Mesenchymal stem cell (in vitro differentiated cells and primary cell): ENCODE measurements around the gene BOD1L1.
"Not testable (repeated sequence)": the region's sequence is repeated elsewhere in the genome, so short reads cannot be mapped to it uniquely, and the experiment has no call there.

ENCODE experiments used
- DNase-seq: peaks from one replicate; pipeline ENCODE4 v3.0.0-alpha.2; 2013
- H2AFZ ChIP-seq: one replicate; pipeline ENCODE4 v1.6.1; 2013; ENCODE audit warnings: low read depth, mild to moderate bottlenecking, control low read depth, inconsistent platforms, low read length, moderate library complexity
- H2AK5ac ChIP-seq: 2 replicates; pipeline ENCODE4 v1.6.1; 2013; ENCODE audit warnings: low read length, moderate library complexity, mild to moderate bottlenecking, inconsistent platforms; ENCODE audit not compliant: severe bottlenecking
- H2BK120ac ChIP-seq: one replicate; pipeline ENCODE4 v1.6.1; 2013; ENCODE audit warnings: low read depth, mild to moderate bottlenecking, inconsistent platforms, low read length, moderate library complexity
- H2BK12ac ChIP-seq, 2 experiments: one replicate each; pipeline ENCODE4 v1.6.1; 2013; ENCODE audit warnings: inconsistent platforms in 2 of 2, low read length in 2 of 2, mild to moderate bottlenecking in 2 of 2, moderate library complexity in 2 of 2, control low read depth in 1 of 2
- H2BK15ac ChIP-seq: one replicate; pipeline ENCODE4 v1.6.1; 2013; ENCODE audit warnings: mild to moderate bottlenecking, low read depth, inconsistent platforms; ENCODE audit not compliant: poor library complexity, severe bottlenecking
- H2BK5ac ChIP-seq: 2 replicates; pipeline ENCODE4 v1.6.1; 2013; ENCODE audit warnings: low read depth, mild to moderate bottlenecking, low read length, control low read depth, inconsistent platforms; ENCODE audit not compliant: poor library complexity, severe bottlenecking
- H3K14ac ChIP-seq, 2 experiments: one replicate each; pipeline ENCODE4 v1.6.1; 2013; ENCODE audit warnings: inconsistent platforms in 2 of 2, low read length in 2 of 2, control low read depth in 1 of 2, mild to moderate bottlenecking in 1 of 2, moderate library complexity in 1 of 2
- H3K18ac ChIP-seq, 2 experiments: one replicate each; pipeline ENCODE4 v1.6.1; 2013; ENCODE audit warnings: inconsistent platforms in 2 of 2, low read length in 2 of 2, control low read depth in 1 of 2, low read depth in 1 of 2, mild to moderate bottlenecking in 1 of 2
- H3K23ac ChIP-seq, 2 experiments: one replicate each; pipeline ENCODE4 v1.6.1; 2013; ENCODE audit warnings: inconsistent platforms in 2 of 2, low read length in 2 of 2, mild to moderate bottlenecking in 2 of 2, moderate library complexity in 2 of 2, control low read depth in 1 of 2
- H3K27ac ChIP-seq: 2 replicates; pipeline ENCODE4 v1.5.1; 2013; ENCODE audit warnings: mild to moderate bottlenecking, moderate library complexity, low read length, control low read depth, inconsistent platforms; ENCODE audit not compliant: poor library complexity, severe bottlenecking
- H3K27me3 ChIP-seq, 2 experiments: 2 replicates each; pipeline versions ENCODE4 v1.6.1 to v1.7.0; 2013; ENCODE audit warnings: low read length in 2 of 2, mild to moderate bottlenecking in 2 of 2, moderate library complexity in 2 of 2, control low read depth in 1 of 2, inconsistent platforms in 1 of 2; ENCODE audit not compliant: control insufficient read depth in 1 of 2, insufficient read depth in 1 of 2
- H3K36me3 ChIP-seq, 2 experiments: 2 replicates each; pipeline versions ENCODE4 v1.6.1 to v1.7.0; 2013; ENCODE audit warnings: low read length in 2 of 2, control low read depth in 1 of 2, inconsistent platforms in 1 of 2, low read depth in 1 of 2, mild to moderate bottlenecking in 1 of 2; ENCODE audit not compliant: insufficient read depth in 2 of 2, control insufficient read depth in 1 of 2
- H3K4ac ChIP-seq, 2 experiments: one replicate each; pipeline ENCODE4 v1.6.1; 2013; ENCODE audit warnings: inconsistent platforms in 2 of 2, low read length in 2 of 2, mild to moderate bottlenecking in 2 of 2, moderate library complexity in 2 of 2, control low read depth in 1 of 2, low read depth in 1 of 2
- H3K4me1 ChIP-seq: 2 replicates; pipeline ENCODE4 v1.6.1; 2013; ENCODE audit warnings: low read depth, low read length, control low read depth; ENCODE audit not compliant: control insufficient read depth, insufficient read depth
- H3K4me2 ChIP-seq: 2 replicates; pipeline ENCODE4 v1.6.1; 2013; ENCODE audit warnings: low read length, mild to moderate bottlenecking, inconsistent platforms; ENCODE audit not compliant: poor library complexity, severe bottlenecking
- H3K4me3 ChIP-seq, 2 experiments: 2 replicates each; pipeline versions ENCODE4 v1.5.1 to v1.7.0; 2013; ENCODE audit warnings: low read length in 2 of 2, mild to moderate bottlenecking in 2 of 2, control low read depth in 1 of 2, low read depth in 1 of 2; ENCODE audit not compliant: insufficient read depth in 1 of 2
- H3K79me1 ChIP-seq: replicated peaks from 2 replicates; pipeline ENCODE4 v1.6.1; 2013; ENCODE audit warnings: mild to moderate bottlenecking, control low read depth, low read length, inconsistent platforms; ENCODE audit not compliant: poor library complexity, severe bottlenecking
- H3K9ac ChIP-seq: 2 replicates; pipeline ENCODE4 v1.7.0; 2013; ENCODE audit warnings: mild to moderate bottlenecking, low read length, moderate library complexity
- H3K9me3 ChIP-seq: 2 replicates; pipeline ENCODE4 v1.7.0; 2013; ENCODE audit warnings: mild to moderate bottlenecking, low read length; ENCODE audit not compliant: control insufficient read depth
- H4K8ac ChIP-seq: one replicate; pipeline ENCODE4 v1.6.1; 2013; ENCODE audit warnings: inconsistent platforms, mild to moderate bottlenecking, low read length, moderate library complexity
- H4K91ac ChIP-seq: one replicate; pipeline ENCODE4 v1.6.1; 2013; ENCODE audit warnings: mild to moderate bottlenecking, low read length, inconsistent platforms
- WGBS: methylation state at CpG from one replicate; pipeline ENCODE4 v1.1.7; 2013; ENCODE audit warnings: mixed read lengths; 5-methylcytosine and 5-hydroxymethylcytosine counted together

Gene BOD1L1

GRCh38 chr4:13561673-13562072, 65.9 kb downstream of the BOD1L1 start:
- DNase-seq = no peak
- no peak overlapping the region for H2BK15ac ChIP-seq
- no peak overlapping the region for H2AK5ac ChIP-seq
- no peak overlapping the region for H3K9ac ChIP-seq
- H3K23ac ChIP-seq = no peak overlapping the region
- no peaks in the 10 kb centered on the region for H3K79me1 ChIP-seq
- no peak overlapping the region for H2AFZ ChIP-seq
- no peaks in the 10 kb centered on the region for H3K4me1 ChIP-seq
- H2BK120ac ChIP-seq = no peak overlapping the region
- 56% methylated on average over 3 of the region's 4 CpGs for WGBS
- H3K9me3 ChIP-seq = no peaks in the 10 kb centered on the region
- H3K36me3 ChIP-seq = peaks cover 0 to 11% of the 10 kb centered on the region in 2 experiments
- no peak overlapping the region for H3K4me3 ChIP-seq
- no peak overlapping the region for H3K4me2 ChIP-seq
- H2BK12ac ChIP-seq = no peak overlapping the region
- peak overlapping the region in 1 of 2 experiments; percentile 10 for H3K4ac ChIP-seq
- H3K27ac ChIP-seq = no peak overlapping the region
- no peak overlapping the region for H4K91ac ChIP-seq
- no peak overlapping the region for H3K18ac ChIP-seq
- no peak overlapping the region for H3K14ac ChIP-seq
- H4K8ac ChIP-seq = no peak overlapping the region
- no peaks in the 10 kb centered on the region for H3K27me3 ChIP-seq
- no peak overlapping the region for H2BK5ac ChIP-seq

- DNase-seq, H3K4me1 ChIP-seq, H3K9me3 ChIP-seq, H3K23ac ChIP-seq, H3K9ac ChIP-seq, H2BK15ac ChIP-seq, H3K18ac ChIP-seq, H2AK5ac ChIP-seq, H3K27me3 ChIP-seq, H3K27ac ChIP-seq, H3K4me2 ChIP-seq, H4K8ac ChIP-seq, H3K14ac ChIP-seq, H3K4me3 ChIP-seq, H2BK120ac ChIP-seq, H2BK5ac ChIP-seq, H4K91ac ChIP-seq, H2AFZ ChIP-seq, H3K36me3 ChIP-seq, H3K79me1 ChIP-seq: not testable (repeated sequence)
- WGBS = 83% methylated on average over 1 of the region's 5 CpGs
- peak overlapping the region; percentile 71 to 77 for H2BK12ac ChIP-seq
- H3K4ac ChIP-seq = peak overlapping the region in 1 of 2 experiments; percentile 49
These were observed 67.4 kb downstream of the BOD1L1 start for GRCh38 chr4:13560111-13560510.

- H2BK12ac ChIP-seq = no peak overlapping the region
- H3K4me2 ChIP-seq = no peak overlapping the region
- H4K91ac ChIP-seq = no peak overlapping the region
- H3K4ac ChIP-seq = peak overlapping the region in 1 of 2 experiments; percentile 58
- H2BK5ac ChIP-seq = peak overlapping the region; percentile 66
- peak; percentile 84 for DNase-seq
- H3K36me3 ChIP-seq = no peaks in the 10 kb centered on the region
- H3K79me1 ChIP-seq = no peaks in the 10 kb centered on the region
- H2BK120ac ChIP-seq = no peak overlapping the region
- H3K9me3 ChIP-seq = no peaks in the 10 kb centered on the region
- H2AFZ ChIP-seq = no peak overlapping the region
- H3K27ac ChIP-seq = peak overlapping the region; percentile 69
- no peak overlapping the region for H3K23ac ChIP-seq
- H3K4me1 ChIP-seq = no peaks in the 10 kb centered on the region
- 2% methylated on average over 2 of the region's 2 CpGs for WGBS
- peak overlapping the region in 1 of 2 experiments; percentile 43 for H3K18ac ChIP-seq
- no peak overlapping the region for H3K4me3 ChIP-seq
- H4K8ac ChIP-seq = peak overlapping the region; percentile 41
- no peak overlapping the region for H3K14ac ChIP-seq
- no peak overlapping the region for H3K9ac ChIP-seq
- no peak overlapping the region for H2AK5ac ChIP-seq
- no peak overlapping the region for H2BK15ac ChIP-seq
- no peaks in the 10 kb centered on the region for H3K27me3 ChIP-seq
These were observed 68.1 kb downstream of the BOD1L1 start for GRCh38 chr4:13559413-13559812.

- H4K91ac ChIP-seq = no peak overlapping the region
- peak overlapping the region; percentile 77 for H4K8ac ChIP-seq
- no peaks in the 10 kb centered on the region for H3K27me3 ChIP-seq
- no peaks in the 10 kb centered on the region for H3K4me1 ChIP-seq
- H2BK12ac ChIP-seq = no peak overlapping the region
- peak overlapping the region; percentile 51 for H3K27ac ChIP-seq
- H3K79me1 ChIP-seq = no peaks in the 10 kb centered on the region
- no peak overlapping the region for H3K4me2 ChIP-seq
- DNase-seq = no peak
- no peak overlapping the region for H3K4ac ChIP-seq
- WGBS = no CpG with 5 or more reads among the region's 1 CpG
- H2AK5ac ChIP-seq = no peak overlapping the region
- no peak overlapping the region for H3K9ac ChIP-seq
- H3K23ac ChIP-seq = no peak overlapping the region
- H3K14ac ChIP-seq = no peak overlapping the region
- peak overlapping the region in 1 of 2 experiments; percentile 45 for H3K18ac ChIP-seq
- no peak overlapping the region for H2AFZ ChIP-seq
- no peaks in the 10 kb centered on the region for H3K9me3 ChIP-seq
- peak overlapping the region; percentile 89 for H2BK120ac ChIP-seq
- H3K4me3 ChIP-seq = no peak overlapping the region
- no peak overlapping the region for H2BK5ac ChIP-seq
- H3K36me3 ChIP-seq = no peaks in the 10 kb centered on the region
- no peak overlapping the region for H2BK15ac ChIP-seq
These were observed 68.6 kb downstream of the BOD1L1 start for GRCh38 chr4:13558881-13559280.
